Measurements from ENCODE around the gene DUSP2.
"Not testable (repeated sequence)": the region's sequence is repeated elsewhere in the genome, so short reads cannot be mapped to it uniquely, and the experiment has no call there.

The DUSP2 gene

DNA sequence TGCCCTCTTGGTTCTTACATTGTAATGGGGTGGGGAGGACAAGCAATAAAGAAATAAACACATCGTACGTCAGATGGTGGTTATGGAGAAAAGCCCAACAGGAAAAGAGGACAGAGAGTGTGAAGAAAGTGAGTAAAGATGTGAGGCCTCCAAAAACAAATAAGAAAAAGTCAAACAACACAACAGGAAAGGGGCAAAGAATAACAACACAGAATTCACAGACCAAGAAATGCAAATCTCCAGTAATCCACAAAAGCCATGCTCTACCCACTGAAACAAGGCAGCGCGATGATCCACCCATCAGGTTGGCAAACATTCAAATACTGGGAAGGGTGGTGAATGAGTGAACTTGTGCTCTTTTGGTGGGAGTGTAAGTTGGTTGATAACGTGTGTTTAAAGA is 16.7 kb upstream of the DUSP2 start:
- DNase-seq = no peak

DNA sequence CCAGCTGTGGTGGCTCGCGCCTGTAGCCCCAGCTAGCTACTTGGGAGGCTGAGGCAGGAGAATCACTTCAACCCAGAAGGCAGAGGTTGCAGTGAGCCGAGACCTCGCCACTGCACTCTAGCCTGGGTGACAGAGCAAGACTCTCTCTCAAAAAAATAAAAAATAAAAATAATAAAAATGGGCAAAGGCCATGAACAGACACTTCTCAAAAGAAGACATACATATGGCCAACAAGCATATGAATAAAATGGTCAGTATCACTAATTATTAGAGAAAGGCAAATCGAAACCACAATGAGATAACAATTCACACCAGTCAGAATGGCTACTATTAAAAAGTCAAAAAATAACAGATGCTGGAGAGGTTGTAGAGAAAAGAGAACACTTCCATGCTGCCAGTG is 15.1 kb upstream of the DUSP2 start:
- DNase-seq = not testable (repeated sequence)

DNA sequence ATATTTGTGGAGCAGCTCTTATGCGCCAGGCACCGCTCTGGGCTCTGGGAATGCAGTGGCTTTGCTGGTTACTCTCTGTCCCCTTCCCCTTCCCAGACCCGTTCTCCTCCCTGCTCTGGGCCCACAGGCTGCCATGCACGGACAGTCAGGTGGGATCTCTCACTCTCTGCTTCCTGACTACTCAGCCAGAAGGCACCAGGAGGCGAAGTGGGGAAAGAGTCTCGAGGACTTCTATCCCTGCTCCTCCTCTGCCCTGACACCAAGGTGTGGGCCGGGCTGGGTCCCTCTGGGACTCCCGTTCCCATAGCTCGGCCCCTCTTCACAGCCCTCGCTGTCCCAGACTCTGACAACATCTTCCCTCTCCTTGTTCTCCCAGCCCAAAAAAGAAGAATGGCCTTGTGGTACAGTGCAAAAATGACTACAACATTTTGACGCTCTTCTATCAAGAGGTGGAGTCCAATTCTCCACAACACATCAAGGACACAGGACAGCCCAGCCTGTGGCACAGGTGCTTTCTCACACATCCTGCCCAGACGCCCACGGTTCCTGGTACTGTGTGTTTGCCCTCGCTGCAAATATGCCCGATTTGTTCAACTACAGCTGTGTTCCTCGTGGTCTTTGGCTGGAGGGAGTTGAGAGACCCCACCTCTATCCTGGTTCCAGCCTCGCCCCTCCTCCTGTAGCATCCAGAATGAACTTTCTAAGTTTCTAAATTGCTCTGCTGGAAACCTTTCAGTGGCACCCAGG is 14.0 kb upstream of the DUSP2 start:
- DNase-seq = no peak

DNA sequence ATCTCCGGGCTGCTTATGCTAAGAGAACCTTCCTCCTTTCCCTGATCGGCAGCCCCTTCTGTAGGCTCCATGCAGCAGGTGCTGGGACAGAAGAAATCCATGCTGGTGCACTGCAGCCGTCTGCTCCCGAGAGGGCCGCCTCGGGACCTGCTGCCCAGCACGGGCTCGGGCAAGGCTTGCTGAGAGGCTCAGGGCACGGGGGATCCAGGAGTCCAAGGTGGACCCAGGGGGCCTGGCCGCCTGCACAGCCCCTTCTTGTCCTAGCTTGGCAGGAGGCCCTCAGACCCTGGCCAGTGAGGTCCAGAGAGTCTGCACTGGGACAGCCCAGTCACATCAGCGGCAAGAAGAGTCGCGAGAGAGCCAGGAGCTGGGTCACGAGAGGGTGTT is 13.3 kb upstream of the DUSP2 start:
- no peak for DNase-seq

DNA sequence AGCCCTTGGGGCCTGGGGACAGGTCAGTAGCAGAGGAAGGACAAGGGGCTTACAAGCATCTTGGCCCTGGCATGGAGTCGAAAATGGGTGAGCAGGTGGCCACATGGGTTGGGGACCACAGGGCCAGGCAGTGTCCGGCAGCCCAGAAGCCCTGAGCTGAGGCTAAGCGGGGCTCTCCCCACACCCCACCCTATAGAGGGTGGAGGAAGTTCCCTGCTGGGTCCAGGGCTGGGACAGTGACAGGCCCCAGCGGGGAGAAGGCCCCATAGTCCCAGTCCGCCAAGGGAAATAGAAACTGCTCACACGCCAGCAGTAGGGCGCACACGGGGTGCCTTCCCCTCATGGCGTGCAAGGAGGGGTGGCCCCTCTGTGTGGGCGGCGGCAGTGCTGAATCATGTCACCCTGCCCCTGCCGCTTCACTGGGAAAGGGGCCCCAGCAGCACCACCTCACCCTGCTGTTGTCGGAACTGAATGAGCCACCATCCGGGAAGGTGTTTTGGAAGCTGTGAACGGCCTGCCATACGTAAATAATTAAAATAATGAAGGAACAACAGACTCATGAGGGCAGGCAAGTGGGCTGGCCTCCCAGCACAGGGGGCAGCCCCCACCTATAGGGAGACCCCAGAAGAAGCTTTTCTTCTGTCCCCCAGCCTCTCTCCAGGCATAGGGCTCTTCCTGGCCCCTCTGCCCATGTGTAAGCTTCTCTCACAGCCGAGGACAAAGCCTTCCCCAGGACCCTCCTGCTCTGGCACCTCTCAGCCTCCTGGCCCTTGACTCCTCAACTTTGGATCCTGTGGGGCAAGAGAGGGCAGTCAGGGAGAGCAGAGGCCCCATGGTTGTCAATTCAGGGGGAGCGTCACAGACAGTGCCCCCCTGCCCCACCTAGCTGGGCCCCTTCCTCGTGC is 12.7 kb upstream of the DUSP2 start:
- DNase-seq = peak; percentile 94

DNA sequence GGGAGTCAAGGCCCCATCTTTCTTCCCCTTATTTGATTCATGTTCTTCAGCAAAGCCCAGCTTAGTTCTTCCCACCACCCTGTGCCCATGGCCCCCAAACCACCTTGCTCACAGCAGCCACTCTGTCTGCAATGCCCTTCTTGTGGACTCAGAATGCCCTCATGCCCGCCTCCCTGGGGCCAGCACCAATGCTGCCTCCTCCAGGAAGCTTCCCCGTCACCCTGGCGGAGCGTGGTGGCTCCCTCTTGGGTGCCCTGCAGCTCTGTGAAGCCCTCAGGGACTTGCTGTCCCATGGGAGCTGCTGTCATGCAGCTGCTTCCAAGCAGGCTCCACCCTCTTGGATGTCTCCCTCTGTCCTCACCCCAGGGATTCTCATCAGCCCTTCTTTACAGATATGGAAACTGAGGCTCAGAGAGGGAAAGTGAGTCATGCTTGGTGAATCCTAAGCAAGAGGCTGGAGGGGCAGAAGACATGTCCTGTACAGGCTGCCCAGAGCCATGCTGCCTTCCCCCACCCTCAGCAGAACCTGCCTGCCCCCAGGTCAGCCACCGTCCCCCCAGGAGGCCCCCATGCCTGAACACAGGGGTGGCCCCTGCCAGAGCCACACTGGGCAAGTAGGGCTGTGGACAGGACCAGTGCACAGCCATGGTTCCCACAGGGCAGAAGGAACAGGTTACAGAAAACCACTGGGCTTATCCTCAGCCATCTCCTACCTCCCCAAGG is 11.8 kb upstream of the DUSP2 start:
- no peak for DNase-seq

DNA sequence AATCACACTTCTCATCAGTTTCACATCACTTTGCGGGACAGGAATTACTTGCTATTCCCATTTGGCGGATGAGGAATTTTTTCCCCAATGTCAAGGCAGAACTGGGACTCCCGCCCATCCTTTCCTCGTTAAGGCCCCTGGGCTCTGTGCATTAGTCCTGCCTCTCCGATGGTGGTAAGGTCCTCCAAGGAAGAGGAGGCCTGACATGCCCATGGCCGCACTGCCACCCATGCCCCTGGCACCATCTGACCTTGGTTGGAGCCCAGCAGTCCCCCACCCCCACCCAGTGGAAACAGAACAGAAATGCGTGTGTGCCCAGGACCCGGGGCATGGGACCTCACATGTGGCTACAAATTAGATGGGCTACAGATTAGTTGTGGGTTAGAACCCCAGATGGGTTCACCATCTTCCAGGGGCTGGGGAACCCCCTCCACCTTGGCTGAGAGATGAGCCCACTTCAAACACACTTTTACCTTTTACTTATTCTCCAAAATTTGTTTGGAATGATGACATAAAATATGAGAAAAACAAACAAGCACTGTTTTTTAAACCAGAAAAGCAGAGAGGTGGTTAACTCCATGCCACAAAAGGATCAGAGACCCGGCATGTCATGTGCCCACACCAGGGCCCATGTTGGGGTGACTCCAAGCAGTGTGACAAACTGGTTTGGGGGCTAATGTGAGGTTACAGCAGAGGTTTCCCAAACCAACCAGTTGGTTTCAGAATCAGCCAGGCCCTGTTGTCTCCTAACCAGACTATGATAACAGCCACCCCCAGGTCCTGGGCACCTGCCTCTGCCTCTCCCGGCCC is 11.0 kb upstream of the DUSP2 start:
- DNase-seq = no peak

DNA sequence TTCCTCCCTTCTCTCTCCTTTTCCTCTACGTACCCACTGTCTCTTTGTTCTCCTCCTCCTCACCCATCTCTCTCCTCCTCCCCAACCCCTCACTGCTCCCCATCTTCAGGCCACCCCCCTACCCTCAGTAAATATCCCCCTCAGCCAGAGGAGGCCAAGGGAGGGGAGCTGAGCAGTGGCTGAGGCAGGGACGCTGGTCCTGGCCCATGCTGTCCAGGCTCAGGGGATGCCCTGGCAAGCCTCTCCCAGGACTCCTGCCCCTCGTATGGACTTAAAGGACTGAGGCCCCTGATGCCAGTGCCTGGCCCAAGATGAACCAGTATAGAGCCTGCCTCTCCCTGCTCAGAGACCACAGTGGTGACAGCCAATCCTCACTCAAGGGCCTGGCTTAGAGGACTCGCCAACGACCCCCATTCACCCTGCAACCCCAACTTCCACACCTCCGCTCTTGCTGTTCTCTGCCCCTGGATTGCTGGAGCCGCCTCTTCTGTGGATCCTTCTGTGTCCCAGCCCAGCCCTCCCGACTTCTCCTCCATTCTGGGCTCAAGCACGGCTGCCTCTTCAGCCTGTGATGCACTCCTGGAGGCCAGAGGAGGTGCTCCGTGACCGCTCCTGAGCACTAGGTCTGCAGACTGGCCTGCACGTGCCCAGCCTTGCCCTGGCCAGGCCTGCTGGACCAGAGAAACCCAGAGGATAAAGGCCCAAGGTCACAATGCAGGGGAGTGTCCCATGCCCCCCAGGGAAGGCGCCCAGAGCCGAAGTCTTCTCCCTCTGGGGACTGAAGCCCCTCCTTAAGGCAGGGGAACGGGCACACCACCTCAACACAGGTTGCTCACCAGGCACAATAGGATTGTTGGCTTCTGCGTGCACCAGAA is 9.5 kb upstream of the DUSP2 start:
- DNase-seq = no peak

DNA sequence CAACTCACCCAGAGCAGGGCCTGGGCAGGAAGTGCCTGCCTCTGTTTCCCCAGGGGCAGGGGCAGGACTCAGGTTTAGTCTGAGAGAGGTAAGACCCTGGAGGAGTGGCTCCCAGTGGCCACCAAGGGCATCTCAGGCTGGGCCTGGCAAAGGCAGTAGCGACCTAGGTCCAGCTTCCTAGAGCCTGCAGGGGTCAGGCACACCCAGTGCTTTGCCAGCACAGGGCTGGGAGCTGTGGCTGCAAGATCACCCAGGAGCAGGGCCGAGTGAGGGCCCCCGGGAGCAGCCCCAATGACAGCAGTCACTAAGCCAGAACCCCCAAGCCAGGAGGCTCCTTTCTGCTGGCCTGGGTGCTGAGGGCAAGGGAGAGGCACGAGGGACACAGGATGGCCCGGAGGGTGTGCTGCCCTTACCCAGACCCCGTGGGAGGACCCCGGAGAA is 8.8 kb upstream of the DUSP2 start:
- no peak for DNase-seq

DNA sequence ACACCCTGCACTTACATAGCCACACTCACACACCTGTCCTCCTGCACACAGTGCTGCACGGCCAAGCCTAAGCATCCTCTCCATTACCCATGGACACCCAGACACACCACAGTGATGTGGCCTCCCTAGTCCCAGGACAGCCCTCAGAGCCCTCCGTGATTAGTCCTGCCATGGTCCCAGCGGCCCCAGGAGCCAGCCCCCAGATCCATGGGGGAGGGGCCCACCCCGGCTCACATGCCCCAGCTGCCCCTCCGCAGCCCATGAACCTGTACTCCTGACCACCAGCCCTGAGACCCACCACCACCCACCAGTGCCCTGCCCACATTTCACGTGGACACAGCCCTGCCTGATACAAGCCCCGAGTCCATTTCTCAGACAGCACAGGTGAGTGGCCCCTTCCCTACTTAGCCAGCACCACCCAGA is 8.1 kb upstream of the DUSP2 start:
- DNase-seq = no peak

DNA sequence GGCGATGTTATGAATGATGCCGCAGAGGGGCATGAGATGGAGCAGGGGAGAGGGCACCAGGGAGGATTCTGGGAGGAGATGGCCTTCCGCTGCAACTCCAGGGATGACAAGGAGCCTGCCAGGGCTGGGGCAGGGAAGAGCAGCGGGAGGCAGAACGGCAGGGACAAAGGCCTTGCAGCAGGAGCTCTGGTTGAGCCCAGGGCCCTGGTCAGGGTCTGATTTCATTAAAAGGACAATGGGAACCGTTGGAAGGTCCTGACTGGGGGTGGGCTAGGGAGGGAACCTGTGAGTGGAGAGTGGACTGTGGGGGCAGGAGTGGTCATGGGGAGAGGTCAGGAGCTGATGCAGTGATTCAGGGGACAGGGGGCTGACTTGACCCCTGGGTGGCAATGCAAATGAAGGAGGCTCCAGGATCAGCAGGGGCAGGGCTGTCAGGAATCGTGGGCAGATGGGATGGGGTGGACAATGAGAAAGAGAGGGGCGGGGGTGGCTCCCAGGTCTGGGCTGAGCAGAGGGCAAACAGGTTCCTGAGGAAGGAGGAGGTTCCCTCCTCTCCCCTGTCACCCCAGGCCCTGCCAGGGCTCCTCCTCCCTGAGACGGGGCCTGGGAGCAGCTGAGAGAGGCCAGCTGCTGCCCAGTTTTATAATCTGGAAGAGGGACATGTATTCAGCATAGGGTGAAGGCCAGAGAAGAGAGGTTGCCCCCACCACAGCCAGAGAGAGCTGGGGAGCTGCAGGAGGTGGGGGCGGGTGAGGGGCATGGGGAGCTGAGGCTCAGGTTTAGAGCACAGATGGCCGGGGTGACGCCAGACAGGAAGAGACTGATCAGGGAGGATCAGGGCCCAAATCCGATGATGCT is 7.3 kb upstream of the DUSP2 start:
- no peak for DNase-seq

DNA sequence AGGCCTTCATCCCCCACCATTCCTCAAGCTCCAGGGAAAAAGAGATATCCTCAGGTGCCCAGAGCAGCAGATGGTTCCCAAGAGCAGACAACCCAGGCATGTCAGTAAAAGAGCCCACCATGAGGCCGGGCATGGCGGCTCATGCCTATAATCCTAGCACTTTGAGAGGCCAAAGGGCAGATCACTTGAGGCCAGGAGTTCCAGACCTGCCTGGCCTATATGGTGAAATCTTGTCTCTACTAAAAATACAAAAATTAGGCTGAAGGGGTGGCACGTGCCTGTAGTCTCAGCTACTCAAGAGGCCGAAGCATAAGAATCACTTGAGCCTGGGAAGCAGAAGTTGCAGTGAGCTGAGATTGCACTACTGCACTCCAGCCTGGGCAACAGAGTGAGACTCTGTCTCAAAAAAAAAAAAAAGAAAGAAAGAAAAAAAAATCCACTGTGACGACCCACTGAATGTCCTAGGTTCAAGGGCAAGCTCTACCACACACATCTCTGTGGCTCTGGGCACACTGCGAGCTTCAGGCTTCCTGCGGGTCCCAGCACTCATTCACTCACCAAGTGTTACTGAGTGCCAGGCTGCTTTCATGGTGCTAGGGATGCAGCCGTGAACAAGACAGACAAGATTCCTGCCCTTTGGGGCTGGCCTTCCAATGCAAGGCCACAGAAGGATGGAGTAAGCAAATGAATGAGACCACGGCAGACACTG is 6.5 kb upstream of the DUSP2 start:
- no peak for DNase-seq

DNA sequence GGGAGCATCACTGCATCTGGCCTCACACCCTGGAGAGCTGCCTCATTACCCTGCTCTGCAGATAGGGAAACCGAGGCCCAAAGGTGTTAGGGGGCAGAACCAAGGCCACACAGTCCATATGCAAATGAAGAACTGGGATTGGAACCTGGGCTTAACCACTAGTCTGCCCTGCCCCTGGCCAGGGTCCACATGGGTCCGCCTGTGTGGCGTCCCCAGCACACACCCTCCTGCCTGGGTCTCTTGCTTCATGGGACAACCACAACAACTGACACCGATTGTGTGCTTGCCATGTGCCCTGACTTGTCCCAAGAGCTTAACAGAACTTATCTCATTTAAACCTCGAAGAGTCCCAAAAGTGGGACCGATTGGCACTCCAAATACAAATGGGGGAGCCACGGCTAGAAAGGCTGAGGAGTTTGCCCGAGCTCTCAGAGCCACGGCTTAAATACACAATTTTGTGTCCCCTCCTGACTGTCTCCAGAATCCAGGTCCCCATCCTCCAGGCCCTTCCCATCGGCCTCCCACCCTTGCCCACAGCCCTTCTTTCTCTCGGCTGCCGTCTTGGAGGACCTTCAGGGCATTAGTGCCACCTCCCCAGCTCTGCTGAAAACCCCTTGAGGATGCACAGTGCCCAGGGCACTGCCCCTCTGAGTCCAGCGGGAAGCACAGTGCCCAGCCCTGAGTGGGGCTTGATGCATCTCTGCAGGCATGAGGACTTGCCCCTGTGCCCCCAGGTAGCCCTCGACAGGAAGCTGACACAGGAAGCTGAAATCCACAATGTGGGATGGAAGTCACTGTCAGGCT is 5.8 kb upstream of the DUSP2 start:
- no peak for DNase-seq

DNA sequence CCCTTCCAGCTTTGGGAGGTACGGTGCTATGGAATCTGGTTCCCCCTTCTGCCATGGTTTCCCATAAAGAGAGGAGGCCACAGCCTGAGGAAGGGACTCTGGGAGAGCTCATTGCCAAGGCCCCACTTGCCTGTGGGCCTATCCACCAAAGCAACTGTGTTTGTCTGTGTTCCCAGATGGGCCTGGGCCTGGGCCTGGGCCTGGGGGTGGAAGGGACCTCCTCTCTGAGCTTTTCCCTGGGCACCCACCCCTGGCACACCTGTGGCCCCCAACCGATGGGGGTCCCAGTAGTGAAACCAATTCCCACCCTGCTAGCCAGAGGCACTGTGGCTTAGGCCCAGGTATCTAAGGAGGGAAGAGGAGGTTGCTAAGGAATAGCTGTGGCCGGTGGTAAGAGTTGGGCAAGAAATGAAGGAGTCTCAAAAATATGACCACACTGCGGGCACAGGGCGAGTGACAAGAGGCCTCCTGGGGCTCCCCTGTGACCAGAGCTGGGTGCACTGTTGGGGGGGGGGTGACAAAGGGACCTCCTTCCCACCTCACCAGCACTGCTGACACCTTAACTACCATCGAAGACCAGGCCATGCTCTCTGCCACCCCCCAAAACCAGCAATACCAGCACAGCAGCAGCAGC is 4.9 kb upstream of the DUSP2 start:
- DNase-seq = no peak

DNA sequence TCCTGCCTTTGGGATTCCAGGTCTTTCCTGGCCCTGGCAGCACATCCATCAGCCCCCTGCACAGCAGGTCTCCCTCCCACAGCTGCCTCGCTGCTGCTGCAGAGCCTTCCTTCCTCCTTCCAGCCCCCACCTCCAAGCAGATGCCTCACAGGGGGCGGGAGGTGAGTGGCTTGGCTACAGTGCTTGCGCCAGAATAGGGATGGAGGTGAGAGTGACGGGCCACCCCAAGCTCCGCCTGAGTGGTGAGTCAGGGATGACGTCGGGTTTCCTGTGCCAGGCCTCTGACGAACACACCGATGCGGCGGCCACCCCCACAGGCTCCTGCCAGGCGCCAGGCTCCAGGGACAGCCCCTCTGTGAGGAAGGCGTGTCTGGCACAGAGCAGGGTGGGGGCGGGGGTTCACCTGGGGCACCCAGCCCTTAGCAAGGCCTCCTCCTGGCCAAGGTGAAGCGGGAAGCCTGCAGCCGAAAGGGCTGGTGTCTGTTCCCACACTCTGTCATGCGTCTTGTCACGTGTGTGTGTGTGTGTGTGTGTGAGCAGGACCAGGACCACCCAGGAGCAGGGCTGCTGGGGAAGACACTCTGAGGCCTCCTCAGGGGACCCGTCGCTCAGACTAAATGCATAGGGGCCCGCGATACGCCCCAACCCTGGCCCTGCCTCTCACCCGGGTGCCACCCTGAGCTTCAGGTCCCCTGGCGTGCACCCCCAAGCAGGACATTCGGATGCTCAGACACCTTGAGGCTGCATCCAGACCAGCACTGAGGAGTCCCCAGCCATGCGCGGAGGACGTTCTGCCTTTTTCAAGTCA is 3.4 kb upstream of the DUSP2 start:
- DNase-seq = peak; percentile 93

DNA sequence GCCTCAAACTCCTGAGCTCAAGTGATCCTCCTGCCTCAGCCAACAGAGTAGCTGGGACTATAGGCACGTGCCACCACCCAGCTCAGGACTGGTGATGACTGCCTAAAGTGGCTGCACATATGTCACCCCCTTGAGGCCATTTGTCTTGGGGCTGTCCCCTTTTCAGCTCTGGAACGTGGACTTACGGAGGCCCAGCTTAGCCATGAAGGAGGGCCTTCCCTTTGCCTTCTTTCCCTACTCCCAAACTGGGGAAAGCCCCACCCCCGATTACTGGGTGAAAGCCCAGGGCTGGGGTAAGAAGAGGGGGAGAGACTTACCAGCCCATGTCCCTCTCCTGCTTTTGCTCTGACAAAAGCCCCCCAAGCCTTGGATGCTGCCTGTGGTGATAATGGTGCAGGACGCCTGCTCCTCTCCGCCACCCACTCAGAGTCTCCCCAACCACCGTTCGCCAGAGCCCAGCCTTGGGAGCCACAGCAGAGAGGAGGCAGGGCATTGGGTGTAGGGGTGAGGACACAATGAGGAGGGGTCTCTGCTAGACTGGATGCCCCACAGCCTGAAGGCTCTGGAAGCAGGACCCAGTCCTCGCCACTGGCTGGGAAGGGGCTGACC is 2.5 kb upstream of the DUSP2 start:
- no peak for DNase-seq

Data from suppressor macrophage treated with lipopolysaccharide for 4 hours (primary cell).